IPS DF 4.7 (cell line): ENCODE measurements around the gene GCNT4.
"Not testable (repeated sequence)": the region's sequence is repeated elsewhere in the genome, so short reads cannot be mapped to it uniquely, and the experiment has no call there.

Experiments
- DNase-seq: peaks from one replicate; pipeline ENCODE4 v3.0.0-alpha.2; 2013; ENCODE audit warnings: low spot score; ENCODE audit errors: extremely low read depth

GCNT4 gene, protein sequence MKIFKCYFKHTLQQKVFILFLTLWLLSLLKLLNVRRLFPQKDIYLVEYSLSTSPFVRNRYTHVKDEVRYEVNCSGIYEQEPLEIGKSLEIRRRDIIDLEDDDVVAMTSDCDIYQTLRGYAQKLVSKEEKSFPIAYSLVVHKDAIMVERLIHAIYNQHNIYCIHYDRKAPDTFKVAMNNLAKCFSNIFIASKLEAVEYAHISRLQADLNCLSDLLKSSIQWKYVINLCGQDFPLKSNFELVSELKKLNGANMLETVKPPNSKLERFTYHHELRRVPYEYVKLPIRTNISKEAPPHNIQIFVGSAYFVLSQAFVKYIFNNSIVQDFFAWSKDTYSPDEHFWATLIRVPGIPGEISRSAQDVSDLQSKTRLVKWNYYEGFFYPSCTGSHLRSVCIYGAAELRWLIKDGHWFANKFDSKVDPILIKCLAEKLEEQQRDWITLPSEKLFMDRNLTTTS

DNA sequence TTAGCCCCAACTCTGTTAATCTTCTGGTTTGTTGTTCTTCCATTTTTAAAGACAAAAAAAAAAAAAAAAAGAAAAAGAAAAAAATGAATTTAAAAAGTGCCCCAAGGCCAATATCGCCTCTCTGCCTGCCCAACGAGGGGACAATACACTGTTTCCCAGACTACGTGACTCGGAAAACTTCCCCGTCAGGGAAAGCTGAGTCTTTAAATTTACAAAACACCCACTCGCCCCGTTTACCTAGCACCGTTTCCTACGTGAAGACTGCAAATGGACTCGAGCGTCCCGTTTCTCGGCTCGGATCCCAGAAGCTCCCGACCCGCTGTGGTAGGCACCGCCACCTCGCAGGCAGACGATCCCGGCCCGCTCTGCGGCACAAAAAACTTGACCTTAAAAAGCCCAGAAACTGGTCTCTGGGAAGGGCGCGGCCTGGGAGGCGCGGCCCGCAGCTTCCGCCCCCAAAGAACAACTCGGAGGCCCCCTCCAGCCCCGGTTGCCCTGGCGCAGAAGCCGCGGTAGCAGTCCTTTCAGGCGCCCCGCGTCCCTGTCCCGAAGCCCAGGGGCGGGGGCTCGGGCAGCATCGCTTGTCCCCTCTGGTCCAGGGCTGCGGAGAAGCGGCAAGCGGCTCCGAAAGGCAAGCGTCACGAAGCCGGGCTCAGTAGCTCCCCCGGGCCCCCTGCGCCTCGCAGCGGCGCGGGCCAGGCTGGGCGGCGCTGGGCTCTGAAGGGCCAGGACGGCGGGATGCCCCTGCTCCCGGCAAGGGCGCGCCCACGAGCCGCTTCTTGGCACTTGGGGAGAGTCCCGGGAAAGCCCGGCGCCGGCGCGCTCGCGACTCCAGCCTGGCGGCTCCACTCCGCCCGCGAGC, at the start of gene GCNT4:
GCNT4 (minus strand) TSS at position 367 of the 862 bp plus-strand sequence. CDS start 22,521 bp downstream, outside the sequence.
- DNase-seq, result no peak

DNA sequence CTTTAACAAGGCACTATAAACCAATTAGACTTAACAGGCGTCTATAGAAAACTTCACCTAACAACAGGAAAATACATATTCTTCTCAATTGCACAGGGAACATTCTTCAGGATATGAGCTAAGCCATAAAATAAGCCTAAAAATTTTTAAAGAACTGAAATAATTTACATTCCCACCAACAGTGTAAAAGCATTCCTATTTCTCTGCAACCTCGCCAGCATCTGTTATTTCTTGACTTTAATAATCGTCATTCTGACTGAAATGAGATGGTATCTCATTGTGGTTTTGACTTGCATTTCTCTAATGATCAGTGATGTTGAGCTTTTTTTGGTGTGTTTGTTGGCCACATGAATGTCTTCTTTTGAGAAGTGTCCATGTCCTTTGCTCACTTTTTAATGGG, 43.6 kb upstream of the GCNT4 start:
- not testable (repeated sequence) for DNase-seq

DNA sequence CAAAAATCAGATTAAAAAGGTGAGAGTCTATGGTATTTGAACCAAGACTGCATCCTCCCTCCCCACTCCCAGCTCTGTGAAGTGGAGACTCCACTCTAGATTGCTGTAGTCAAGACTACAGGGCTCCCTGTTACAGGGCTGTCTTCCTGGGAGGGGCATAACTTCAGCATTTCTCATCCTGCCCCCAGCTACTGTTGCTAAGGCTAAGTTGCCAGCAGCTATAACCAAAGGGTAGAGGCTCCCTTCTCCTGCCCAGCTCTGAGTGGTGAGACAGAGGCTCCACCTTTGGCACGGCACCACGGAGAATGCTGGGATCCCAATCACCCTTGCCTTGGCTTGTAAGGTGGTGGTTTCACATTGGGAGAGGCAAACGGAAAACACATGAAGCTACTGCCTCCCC, 39.2 kb upstream of the GCNT4 start:
- no peak for DNase-seq

DNA sequence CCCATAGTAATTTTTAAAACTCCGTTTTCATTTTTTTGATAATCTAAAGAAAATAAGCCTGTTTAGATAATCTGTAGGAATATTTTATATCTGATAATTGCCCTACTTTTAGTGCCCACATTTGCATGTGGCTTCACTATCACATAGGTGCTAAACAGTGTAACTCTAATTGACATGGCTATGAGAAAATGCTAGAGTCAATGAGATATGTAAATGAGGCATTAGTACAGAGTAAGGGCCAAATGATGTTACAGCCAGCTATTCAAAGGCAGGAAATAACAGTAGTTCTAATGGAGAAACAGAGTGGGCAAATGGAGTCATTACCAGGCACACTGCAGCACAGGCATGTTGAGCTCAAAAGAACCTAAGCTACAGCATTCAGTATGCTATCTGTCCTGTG, 37.3 kb upstream of the GCNT4 start:
- no peak for DNase-seq

DNA sequence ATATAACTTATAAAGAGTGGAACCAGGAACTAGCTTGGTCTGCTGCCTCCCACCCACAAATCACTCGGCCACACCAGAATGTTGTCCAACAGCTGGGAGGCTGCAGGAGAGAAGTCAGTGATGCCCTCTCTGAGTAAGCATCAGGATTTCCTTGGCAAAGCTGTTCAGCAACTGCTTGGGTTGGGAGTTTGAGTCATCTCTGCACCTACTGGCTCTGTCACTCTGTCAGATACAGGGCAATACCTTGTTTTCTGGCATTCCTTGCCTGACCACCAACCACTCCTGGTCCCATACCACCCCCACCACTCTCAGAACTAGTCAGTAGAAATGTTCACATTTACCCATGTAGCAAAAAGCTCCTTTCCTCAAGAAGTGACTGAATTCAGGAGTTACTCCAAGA, 36.8 kb upstream of the GCNT4 start:
- no peak for DNase-seq

DNA sequence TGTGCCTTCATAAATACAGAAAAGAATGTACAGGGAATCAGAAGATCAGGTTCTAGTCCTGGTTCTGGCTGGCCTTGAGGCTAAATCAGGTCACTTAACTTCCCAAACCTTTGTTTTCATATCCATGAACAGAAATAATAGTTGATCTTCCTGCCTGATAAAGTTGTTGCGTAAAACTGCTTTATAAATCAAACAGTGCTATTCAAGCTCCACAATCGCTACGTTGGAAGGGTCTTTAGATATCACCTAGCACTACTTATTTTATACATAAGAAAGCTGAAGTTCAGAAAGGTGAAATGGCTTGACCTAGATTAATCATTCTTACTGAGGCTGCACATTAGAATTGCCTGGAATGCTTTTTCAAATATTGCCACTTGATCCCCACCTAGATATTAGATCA, 36.3 kb upstream of the GCNT4 start:
- no peak for DNase-seq

DNA sequence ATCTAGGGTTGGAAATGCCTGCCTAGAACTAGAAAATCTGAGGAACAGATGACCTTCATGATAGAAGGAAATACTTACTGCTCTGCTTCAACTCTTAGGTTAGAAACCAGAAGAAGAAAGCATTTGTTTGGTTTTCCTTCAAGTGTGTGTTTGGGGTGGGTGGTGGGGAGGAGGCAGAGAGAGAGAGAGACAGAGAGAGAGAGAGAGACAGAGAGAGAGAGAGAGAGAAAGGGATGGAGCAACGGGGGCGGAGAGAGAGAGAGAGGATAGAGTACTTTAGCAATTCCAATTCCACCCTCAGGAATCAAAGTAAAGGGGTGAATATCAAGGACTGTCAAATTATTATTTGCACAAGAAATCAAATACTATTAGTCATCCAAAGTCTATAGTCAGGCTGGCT, 29.2 kb upstream of the GCNT4 start:
- no peak for DNase-seq

DNA sequence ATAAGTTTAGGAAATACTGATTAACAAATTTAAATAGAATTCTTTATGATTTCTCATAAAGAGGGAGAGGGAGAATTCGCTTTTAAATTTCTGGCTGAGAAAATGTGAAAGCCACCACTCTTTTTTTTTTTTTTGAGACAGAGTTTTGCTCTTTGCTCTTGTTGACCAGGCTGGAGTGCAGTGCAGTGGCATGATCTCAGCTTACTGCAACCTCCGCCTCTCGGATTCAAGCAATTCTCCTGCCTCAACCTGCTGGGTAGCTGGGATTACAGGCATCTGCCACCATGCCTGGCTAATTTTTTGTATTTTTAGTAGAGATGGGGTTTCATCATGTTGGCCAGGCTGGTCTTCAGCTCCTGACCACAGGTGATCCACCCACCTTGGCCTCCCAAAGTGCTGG, 27.0 kb upstream of the GCNT4 start:
- not testable (repeated sequence) for DNase-seq

DNA sequence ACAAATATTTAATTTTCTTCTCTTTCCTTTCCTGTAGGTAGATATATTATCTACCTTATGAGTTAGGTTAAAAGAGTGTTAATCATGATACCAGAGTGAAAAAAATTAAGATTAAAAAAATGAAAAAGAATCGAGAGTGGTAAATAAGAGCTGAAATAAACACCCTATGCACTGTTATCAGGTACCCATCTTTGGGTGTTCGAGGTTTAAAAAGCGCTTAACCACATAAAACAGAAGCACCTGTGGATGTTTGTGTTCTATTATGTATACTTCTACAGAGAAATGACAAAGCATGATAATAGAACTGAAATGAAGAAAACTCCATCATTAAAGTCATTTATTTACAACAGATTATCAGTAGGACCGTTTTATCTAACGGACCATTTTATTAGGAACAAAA, 25.7 kb upstream of the GCNT4 start:
- DNase-seq, result no peak

DNA sequence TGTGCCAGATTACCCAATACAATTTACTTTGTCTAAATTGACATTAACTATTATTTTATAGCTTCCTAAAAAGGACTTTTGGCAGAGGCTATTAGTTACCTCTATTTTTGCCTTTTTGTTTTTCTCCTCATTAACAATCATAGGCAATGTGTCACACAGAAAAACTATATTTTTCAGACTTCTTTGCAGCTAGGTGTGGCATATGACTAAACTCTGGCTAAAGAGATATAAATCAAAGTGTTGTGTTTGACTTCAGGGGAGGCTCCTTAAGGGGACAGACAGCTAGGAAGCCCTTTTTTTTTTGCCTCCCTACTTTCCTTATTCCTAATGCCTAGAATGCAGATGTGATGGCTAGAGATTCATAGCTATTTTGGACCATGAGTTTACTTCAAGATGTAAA, 19.7 kb upstream of the GCNT4 start:
- no peak for DNase-seq

DNA sequence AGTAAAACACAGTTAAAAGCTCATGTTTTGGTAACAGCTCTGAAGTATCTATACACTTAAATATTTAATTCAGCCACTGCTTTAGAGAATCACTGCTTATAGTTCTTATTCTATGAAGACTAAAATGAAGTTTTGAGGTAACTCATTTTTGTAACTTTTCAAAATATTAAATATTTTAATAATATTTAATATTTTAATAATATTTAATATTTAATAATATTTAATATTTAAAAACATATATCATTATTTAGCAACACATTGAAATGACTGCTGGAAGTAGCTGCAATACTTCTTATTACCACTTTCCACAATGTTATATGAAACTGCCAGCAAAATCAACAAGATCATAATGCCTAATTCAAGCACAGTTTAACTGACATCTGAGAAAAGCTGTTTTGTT, 18.7 kb upstream of the GCNT4 start:
- DNase-seq, result no peak

DNA sequence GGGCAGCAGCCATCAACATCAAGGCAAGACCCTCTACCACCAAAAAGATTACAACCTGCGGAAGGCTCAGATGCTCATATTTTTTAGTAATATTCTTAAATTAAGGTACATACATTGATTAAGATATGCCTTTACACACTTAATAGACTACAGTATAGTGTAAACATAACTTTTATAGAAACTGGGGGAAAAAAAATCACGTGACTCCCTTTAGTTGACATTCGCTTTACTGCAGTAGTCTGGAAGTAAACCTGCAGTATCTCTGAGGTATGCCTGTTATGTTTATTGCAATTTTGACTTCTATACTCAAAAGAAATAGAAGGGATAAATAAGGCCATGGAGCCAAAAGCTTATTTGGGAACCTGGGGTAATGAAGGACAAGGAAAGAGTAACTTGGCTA, 15.1 kb upstream of the GCNT4 start:
- DNase-seq, result no peak

DNA sequence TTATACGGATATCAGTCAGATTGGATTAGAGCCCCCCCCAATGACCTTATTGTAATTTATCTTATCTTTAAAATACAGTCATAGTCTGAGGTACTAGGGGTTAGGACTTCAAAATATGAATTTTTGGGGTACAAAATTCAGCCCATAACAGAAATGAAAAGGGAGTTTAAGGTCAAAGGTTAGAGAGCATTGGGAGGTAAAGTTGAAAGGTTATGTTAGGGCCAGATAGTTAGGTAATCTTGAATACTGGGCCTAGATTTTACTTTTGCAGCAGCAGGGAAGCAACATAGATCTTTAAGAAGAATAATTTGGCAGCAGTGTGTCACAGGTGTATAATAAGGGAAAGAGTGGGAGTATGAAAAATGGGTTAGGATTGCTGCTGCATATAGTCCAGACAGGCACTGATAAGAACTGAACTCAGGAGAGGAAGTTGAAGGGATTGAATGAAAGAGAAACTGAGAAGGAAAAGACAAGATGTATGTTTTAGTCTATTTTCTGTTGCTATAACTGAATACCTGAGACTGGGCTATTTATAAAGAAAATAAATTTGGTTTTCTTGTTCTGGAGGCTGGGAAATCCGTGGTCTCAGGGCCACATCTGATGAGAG, 10.7 kb upstream of the GCNT4 start:
- no peak for DNase-seq

DNA sequence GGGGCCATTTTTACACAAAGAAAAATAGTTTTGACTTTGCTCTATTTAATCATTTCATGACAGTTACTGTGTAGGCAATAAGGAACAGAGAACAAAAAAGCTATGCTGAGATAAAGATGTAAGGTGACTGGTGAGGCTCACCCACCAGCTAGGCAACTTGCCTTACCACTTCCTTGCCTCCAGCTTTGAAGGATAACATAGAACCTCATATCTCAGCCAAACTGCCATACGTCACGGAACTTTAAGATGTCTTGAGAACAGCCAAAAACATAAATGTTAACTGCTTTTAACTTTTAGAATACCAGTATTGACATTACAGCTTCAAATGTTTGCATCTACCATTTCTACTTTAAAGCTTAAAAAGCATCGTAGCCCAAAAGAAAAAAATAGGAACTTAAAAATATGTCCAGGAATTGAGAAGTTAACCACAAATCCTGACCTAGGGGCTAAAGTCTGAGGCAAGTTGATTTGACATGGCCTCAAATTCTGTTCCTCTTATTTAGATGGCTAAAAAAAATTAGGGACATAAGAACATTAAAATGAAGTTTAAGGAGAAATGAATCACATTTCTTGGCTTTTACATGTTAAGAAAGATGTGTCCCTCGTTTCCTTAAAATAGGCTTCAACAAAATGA, 7.7 kb upstream of the GCNT4 start:
- no peak for DNase-seq

DNA sequence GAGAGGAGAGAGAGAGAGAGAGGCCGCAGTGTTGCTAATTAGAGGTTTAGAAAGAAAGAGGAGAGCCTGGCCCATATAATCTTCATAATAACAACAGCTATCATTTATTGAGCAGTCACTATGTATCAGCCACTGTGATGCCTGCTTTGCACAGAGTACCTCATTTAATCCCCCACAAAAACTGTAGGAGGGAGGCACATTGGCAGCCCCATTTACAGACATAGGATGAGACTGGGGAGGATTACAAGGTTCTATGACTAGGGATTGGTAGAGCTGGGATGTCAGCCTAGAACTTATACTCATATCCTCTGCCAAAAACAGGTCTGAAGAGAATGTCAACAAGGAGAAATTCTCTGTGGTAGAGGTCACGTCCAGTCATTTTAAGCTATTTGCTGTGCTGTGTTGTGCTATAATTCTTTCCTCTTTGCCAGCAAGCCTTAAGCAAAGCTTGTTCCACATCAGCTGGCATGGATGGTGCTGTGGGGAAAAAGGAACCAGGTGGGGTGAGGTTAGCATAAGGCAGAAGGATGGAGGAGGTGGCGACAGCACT, 6.7 kb upstream of the GCNT4 start:
- no peak for DNase-seq

DNA sequence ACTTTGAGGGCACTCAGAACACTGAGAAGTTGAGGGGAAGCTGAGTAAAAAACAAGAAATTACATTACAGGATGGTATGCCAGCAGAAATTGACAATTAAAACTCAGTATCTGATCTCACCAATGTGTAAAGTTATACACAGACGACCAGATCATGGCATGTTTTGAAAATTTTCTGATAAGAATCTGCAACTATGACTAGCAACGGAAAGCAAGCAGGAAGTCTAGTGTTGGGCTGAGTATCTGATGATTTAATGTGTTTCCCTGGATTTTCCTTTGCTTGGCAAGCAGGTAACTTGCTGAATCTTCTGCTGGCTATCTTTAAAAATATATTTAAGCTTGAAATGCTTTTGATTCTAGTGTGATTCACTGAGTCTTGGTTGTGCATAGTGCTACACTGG, 5.2 kb upstream of the GCNT4 start:
- DNase-seq, result no peak

DNA sequence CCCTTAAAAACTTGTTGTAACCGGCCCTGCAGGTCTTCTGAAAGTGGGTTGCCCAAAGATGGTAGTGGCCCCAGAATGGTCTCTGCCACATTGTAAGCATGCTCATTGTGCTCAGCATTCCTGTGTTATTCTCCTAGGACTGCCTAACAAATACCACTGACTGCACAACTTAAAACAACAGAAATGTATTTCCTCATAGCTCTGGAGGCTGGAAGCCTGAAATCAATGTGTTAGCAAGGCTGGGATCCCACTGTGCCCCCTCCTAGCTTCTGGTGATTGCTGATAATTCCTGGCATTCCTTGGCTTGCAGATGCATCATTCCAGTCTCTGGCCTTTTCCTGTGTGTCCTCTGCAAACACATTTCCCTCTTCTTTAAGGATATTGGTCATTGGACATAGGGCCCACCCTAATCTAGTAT, 3.4 kb upstream of the GCNT4 start:
- peak; percentile 94 for DNase-seq

DNA sequence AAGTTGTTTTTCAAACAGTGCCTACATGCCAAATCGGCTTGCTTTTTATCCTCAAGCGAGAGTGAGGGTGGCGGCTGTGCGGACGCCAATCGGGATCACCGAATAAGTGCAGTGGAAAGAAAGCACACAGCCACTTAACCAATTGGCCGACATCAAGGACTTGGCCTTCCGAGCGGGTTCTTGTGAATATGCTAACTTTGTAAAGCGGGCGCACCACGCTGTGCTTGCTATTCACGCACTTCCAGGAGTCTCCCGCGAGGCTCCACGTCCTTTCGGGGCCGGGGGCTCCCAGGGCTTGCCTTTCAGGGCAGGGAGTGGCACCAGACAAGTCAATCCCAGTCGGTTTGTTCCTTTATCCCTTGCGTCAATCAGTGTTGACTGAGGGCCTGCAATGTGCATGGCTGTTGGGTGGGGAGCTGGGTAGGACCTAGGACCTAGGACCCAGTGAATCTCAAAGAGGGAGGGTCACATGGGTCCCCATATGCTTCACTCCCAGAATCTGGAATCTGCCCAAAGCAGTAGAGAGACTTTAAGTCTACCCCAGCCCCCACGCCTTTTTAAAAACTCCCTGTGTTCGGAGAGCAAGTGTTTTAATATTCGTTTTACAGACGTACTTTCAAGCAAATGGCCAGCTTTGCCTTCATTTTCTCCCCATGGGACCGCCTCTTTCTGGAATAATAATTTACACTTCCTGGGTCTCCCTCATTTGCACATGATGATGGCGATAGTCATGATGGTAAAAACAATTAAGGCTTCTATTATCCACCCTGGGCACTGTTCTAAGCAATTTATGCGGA, 2.0 kb upstream of the GCNT4 start:
- DNase-seq, result no peak

DNA sequence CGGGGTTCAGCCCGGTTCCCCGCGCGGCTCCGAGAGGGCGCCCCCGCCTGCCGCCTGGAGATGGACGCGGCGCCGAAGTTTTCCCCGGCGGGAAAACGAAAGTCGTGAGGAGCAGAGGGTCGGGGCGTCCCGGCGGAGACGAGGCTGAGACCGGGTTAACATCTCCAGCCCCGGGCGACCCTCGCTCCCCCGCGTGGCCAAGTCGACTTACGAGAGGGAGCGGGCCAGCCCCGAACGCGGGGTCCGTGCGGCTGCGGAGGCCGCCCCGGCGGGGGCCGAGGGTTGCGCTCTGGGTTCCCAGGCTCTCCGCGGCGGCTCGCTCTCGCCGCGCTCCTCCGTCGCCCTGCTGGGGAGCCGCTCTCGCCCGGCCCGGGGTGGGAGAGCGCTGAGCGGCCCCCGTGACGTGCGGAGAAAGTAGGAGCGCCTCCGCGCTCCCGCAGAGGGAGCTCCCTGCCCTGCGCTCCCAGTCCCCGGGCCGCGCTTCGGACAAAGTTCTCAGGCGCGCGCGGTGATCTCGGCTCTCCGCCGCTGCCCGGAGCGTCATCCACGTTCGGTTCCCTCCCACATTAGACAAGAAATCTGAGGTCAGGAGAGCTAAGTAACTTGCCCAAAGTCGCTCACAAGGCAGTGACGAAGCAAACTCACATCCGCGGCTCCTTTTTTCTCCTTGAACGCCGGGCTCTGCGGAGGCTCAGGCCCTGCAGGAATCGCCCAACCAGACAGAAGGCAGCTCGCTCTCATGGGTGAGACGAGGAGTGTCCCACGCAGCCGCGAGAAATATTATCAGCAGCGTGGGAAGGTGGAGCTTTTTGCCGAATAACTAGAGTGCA, 1.2 kb upstream of the GCNT4 start:
- no peak for DNase-seq

DNA sequence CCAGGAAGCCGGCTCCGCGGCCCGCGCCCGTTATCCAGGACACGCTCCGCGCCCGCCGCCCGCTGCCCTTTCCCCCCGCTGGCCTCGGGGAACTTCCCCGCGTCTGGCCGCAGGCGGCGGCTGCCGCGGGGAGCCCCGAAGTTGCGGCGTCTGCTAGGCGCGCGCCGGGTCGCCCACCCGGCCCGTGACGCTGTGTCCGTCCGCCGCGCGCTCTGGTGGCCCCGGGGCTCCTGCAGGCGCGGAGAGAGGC, 621 bp upstream of the GCNT4 start:
- no peak for DNase-seq
